Chondrocyte (in vitro differentiated cells): ENCODE measurements around the gene REV1. TPM values are rescaled to one million over a fixed set of nuclear protein-coding genes. Genes with fewer than 3 reads are reported as not detected.
"Not testable (repeated sequence)": the region's sequence is repeated elsewhere in the genome, so short reads cannot be mapped to it uniquely, and the experiment has no call there.

ENCODE experiments used
- DNase-seq: peaks from one replicate; pipeline ENCODE4 v3.0.0; 2021; ENCODE audit warnings: mixed read lengths, low spot score
- H3K27ac Mint-ChIP-seq: one replicate; pipeline ENCODE4 v1.8.0; 2021; ENCODE audit warnings: mild to moderate bottlenecking, moderate library complexity, mixed read lengths; ENCODE audit not compliant: unreplicated experiment
- H3K27me3 Mint-ChIP-seq: 2 replicates; pipeline ENCODE4 v1.8.0; 2021; ENCODE audit warnings: low read depth, mixed read lengths
- H3K36me3 Mint-ChIP-seq: 2 replicates; pipeline ENCODE4 v1.8.0; 2021; ENCODE audit warnings: low read depth, mixed read lengths
- H3K4me1 Mint-ChIP-seq: 2 replicates; pipeline ENCODE4 v1.8.0; 2021; ENCODE audit warnings: low read depth, mild to moderate bottlenecking, mixed read lengths
- H3K4me3 Mint-ChIP-seq: one replicate; pipeline ENCODE4 v1.8.0; 2021; ENCODE audit warnings: mild to moderate bottlenecking, moderate library complexity, mixed read lengths; ENCODE audit not compliant: unreplicated experiment
- H3K9me3 Mint-ChIP-seq: 2 replicates; pipeline ENCODE4 v1.8.0; 2021; ENCODE audit warnings: low read depth, mixed read lengths
- CTCF ChIP-seq: fragments of 200-600 bp; sonication (generic); IDR thresholded peaks from 2 replicates; pipeline ENCODE4 v1.5.0; 2021; ENCODE audit warnings: antibody characterized with exemption, mild to moderate bottlenecking, moderate library complexity
- total RNA-seq: library from RNA; stranded (reverse); gene quantifications from 3 replicates; pipeline ENCODE4 v1.2.1, GENCODE V29; 2021

The REV1 gene
- total RNA-seq, 1 donor from 2014 or later, result 25.0 TPM

- no peak for TF ChIP-seq CTCF
- Mint-ChIP-seq H3K4me1 (peaks cover 12% of the 10 kb centered on the region), H3K27me3 (no peaks in the 10 kb centered on the region), H3K9me3 (no peaks in the 10 kb centered on the region), H3K36me3 (peaks cover 3% of the 10 kb centered on the region), H3K4me3 (no peak overlapping the region), H3K27ac (no peak overlapping the region)
- no peak for DNase-seq
These were observed 133.0 kb downstream of the REV1 start for GRCh38 chr2:99356853-99357252.

GRCh38 chr2:99354825-99355224 is 135.0 kb downstream of the REV1 start:
- H3K36me3 Mint-ChIP-seq, result not testable (repeated sequence)
- peaks cover 13% of the 10 kb centered on the region for H3K4me1 Mint-ChIP-seq

GRCh38 chr2:99354070-99354469 is 135.7 kb downstream of the REV1 start:
- no peaks in the 10 kb centered on the region for H3K27me3 Mint-ChIP-seq
- H3K27ac Mint-ChIP-seq, result no peak overlapping the region
- DNase-seq, result no peak
- no peaks in the 10 kb centered on the region for H3K9me3 Mint-ChIP-seq
- no peaks in the 10 kb centered on the region for H3K36me3 Mint-ChIP-seq
- TF ChIP-seq CTCF, result no peak
- no peak overlapping the region for H3K4me3 Mint-ChIP-seq
- H3K4me1 Mint-ChIP-seq, result peaks cover 16% of the 10 kb centered on the region

More at GRCh38 chr2:99354825-99355224, 135.0 kb downstream of the REV1 start:
- not testable (repeated sequence) for H3K4me3 Mint-ChIP-seq, H3K27me3 Mint-ChIP-seq, H3K27ac Mint-ChIP-seq, H3K9me3 Mint-ChIP-seq, DNase-seq

Other genes with a start within 250 kb of the REV1 start
- gene LYG2, start 234.4 kb downstream of the REV1 start, total RNA-seq, result not detected in 3 replicates
- 0.36 to 0.99 TPM (median 0.57 TPM) in 3 replicates for gene LYG1, start 188.8 kb downstream of the REV1 start, total RNA-seq
- 28.4 to 33.0 TPM (median 32.0 TPM) in 3 replicates for gene TXNDC9, start 153.7 kb downstream of the REV1 start, total RNA-seq
- gene EIF5B, start 152.6 kb downstream of the REV1 start, total RNA-seq, result 34.5 to 46.3 TPM (median 35.2 TPM) in 3 replicates